NCI-H82 (cell line): ENCODE measurements around the gene GC.
"Not testable (repeated sequence)": the region's sequence is repeated elsewhere in the genome, so short reads cannot be mapped to it uniquely, and the experiment has no call there.

Experiments used
- DNase-seq: peaks from one replicate; lab custom pipeline; 2025; lab: John Stamatoyannopoulos, UW

The GC gene, protein sequence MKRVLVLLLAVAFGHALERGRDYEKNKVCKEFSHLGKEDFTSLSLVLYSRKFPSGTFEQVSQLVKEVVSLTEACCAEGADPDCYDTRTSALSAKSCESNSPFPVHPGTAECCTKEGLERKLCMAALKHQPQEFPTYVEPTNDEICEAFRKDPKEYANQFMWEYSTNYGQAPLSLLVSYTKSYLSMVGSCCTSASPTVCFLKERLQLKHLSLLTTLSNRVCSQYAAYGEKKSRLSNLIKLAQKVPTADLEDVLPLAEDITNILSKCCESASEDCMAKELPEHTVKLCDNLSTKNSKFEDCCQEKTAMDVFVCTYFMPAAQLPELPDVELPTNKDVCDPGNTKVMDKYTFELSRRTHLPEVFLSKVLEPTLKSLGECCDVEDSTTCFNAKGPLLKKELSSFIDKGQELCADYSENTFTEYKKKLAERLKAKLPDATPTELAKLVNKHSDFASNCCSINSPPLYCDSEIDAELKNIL

DNA sequence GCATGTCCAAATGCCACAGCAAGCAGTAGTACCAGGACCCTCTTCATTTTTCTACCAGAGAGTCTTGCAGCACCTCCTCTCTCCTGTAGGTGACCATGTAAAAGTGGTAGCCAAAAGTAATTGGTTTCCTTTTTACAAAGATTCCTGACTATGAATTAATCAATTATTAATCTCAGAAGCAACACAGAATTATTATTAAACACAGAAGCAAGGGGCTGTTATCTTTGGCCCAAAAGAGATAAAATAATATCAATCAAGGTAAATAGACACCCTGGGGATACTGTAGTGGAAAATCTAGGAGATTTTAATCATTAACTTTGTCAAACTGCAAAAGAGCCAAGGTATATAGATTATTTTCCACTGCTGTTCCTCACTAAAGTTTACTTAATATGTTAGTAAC, at the start of gene GC:
Gene GC (minus strand): TSS at position 108 of the 400 bp plus-strand sequence. CDS start 61 bp downstream, at position 47.
- DNase-seq, result no peak

DNA sequence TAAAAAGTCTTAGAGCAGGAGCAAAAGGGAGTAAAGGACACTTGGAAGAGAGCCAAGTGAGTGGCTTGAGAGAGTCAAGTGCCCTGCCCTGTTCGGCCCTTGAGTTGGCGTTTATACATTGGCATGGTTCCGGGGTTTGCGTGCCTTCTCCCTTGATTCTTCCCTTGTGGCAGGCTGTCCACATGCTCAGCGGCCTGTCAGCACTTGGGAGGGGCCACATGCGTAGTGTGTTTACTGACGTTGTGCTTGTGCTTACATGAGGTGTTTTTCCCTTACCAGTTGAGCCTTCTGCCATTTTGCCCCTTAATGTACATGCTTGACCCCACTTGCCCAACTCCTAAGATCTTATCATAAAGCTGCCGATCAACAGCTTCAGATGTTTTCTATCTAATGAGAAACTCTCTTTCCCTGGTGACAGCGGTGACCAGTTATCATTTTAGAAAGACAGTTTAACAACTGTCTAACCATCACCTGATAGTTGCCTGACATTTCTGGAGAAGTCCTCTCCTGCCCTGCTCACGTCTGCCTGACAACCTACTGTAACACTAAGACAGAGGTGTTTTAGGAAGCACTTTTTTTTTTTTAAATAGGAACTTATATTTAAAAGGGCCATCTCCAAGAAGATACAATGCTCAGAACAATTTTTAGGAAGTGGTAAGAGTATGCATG, 49.5 kb upstream of the GC start:
- no peak for DNase-seq

DNA sequence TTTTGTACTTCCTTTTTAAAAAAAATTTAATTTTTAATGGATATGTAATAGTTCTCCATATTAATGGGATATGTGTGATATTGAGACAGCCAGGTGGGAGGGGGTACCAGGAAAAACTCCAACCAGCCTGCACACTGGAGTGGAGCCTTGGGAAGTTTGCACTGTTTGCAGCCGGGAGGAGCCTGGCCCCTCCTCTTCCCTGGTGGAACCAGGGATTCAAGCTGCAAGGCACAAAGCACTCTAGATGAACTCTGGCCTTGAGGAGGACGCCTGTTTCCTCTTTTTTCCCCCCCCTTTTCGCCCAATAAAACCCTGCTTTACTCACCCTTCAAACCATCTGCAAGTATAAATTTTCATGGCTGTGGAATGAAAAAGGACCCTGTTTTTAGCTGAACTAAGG, 48.2 kb upstream of the GC start:
- DNase-seq, result no peak

DNA sequence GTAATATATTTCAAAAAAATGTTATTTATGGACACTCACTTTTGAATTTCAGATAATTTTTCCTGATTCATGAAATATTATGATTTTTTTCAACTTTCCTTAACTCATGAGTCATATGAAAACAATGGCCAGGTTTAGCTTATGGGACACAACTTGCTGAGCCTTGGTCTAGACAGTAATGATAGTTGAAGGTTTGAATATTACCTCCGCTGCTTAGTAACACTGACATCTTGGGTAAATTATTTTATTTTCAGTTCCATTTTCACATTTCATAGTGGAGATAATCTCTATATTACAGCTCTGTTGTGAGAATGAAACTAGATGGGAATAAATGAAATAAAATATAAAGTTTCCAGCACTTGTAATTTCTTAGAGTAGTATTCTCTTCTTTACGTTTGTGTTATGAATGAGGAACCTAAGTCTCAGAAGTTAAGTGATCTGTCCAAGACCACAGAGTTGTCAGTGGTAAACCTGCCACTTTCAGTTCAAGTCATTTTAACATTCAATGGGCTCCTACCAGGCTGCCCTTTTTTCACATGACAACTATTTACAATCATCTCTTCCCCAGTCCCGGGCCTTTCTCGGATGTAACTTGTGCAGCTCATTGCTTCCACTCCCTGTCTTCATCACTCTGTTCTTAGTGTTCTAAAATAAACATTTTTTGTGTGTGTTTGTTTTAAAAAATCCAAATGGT, 46.8 kb upstream of the GC start:
- DNase-seq, result no peak

DNA sequence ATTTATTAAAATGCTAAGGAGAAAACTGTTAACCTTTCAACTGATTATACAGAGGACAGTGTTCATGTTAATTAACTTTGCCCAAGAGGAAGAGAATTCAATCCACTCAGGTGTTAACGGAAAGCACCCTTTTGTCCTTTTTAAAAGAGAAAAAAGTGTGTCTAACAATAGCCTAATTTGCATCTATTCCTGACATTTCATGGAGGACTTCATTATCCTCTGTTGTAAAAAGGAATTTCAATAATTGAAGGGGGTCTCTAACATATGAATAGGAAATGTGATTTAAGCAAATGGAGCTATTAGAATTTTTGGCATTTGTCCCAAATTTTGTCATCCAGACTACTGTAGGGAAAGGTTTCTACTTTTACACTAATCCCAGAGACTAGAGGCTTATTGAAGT, 44.6 kb upstream of the GC start:
- DNase-seq, result no peak

DNA sequence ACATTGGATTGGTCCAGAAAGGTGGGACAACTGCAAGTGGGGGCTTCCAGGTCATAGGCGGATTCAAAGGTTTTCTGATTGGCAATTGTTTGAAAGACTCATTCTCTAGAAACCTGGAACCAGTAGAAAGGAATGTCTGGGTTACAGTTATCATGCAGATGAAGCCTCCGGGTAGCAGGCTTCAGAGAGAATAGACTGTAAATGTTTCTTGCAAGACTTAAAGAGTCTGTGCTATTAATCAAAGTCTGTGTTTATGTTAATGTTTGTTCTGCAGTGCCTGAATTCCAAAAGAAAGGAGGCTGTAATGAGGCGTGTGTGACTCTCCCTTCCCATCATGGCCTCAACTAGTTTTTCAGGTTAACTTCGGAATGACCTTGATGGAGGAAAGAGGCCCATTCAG, 43.9 kb upstream of the GC start:
- DNase-seq, result no peak

DNA sequence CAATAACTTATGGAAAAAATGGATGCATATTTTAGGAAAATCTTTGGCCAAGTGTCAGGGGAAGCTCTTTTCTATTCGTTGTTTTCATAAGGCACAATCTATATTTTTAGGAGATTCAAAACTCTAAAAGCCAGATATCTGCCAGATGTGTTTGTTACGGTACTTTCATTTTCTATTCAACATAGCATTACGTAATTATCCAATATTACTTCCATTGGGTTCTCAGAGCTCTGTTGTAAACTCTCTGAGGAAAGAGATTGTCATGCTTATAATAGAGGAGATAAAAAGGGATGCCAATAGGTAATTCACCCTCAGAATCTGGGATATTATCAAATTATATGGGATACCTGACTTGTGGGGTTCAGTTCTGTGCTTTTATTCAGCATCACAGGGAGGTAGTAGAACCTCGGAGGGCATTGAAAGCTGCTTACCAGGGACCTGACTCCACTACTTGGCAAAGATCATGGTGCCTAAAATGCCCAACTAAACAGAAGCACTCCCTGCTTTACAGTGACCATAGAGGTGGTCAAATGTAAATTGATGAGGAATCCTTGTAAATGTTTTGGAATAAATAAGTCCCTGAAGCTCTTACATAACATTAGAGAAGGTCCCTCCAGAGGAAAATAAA, 32.9 kb upstream of the GC start:
- DNase-seq, result no peak

DNA sequence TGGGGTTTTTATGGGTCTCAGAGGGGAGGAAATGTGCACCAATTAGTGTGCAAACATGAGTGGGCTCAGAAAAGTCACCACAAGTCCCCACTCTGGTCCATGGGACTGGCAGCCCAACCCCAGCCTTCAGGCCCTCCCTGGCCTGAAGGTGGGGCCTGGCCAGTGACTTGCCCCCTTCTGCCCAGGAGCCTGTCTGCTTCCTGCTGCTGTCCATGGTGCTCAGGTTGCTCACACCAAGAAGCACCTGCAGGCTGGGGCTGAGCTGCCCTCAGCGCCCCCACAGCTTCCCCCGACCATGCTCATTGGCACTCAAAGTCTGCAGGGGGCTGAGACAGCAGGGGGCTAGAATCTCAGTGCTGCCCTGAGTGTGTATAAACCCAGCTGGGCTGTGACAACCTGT, 30.6 kb upstream of the GC start:
- no peak for DNase-seq

DNA sequence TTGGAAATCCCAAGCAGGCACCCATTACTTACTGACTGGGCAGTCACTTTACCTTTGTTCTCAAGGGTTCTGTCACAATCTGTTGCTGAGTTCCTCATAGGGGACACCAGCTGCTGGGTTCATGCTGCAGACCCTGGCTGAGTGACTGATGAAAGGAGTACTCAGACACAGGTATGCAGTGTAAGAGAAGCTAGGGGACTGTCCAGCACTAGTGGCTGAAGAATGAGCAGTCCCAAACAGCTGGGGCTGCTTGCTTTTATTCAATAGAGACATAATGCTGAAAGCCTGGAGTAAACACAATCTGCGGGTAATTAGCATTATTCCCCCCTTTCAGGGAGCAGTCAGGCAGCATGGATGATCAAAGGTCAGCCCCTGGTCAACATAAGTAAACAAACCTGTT, 25.9 kb upstream of the GC start:
- DNase-seq, result not testable (repeated sequence)

DNA sequence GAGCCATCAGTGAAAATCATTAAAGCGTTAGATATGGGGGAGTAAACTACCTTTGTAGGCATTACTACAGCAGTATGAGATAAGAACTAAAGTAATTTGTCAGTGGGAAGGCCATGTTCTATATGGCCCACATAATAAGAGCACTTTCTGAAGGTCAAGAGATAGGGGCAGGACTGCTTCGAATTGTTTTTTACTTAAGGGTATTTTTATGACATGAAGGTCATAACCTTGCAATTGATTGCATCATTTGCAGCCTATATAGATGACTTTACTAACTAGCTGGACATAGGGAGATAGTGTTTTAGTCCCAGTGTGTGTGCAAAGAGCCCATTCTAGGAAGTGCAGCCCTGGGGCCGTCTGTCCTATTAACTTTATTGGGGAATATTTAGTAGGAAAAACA, 23.6 kb upstream of the GC start:
- DNase-seq, result no peak

DNA sequence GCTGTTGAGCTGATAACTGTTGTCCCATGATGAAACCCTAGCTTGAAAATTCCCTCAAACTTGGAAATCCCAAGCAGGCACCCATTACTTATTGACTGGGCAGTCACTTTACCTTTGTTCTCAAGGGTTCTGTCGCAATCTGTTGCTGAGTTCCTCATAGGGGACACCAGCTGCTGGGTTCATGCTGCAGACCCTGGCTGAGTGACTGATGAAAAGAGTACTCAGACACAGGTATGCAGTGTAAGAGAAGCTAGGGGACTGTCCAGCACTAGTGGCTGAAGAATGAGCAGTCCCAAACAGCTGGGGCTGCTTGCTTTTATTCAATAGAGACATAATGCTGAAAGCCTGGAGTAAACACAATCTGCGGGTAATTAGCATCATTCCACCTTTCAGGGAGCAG, 21.4 kb upstream of the GC start:
- not testable (repeated sequence) for DNase-seq

DNA sequence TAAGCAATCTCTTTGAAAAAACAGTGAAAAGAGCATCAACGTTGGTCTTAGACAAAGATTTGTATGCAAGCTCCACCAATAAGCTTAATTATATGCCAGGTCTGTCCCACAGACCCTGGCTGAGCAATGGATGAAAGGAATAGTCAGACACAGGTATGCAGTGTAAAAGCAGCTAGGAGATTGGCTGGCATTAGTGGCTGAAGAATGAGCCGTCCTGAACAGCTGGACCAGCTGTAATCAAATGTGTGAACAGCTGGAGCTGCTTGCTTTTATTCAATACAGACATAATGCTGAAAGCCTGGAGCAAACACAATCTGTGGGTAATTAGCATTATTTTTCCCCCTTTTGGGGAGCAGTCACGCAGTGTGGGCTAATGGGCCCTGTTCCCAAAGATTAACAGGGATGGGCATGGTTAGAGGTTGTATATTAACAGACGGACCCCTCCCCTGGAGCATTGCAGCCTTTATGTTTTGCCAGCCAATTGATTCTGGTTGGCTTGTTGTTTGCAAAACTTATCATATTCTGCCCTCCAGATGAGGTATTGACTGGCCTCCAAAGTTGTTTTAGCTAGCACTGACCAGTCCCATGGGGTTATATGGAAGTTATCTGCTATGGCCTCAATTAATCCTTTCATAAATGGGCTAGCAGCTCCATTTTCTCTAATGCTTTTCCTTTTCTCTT, 20.3 kb upstream of the GC start:
- not testable (repeated sequence) for DNase-seq

DNA sequence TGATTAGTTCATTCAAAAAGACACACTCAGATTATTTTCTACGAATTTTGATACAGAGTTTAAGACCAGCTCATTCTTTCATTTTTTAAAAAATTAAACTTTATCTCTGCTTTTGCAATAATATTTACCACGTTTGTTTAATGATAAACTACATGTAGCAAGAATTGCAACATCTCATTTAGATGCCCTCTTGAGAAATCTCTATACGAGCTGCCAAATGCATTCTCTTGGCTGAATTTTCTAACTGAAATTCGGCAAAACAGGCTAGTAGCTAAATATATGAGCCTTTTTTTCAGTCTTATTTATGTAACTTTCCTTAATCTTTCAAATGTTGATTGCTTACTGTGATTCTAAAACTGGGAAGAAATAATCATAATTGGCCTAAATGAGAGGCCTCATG, 2.1 kb upstream of the GC start:
- DNase-seq, result no peak

DNA sequence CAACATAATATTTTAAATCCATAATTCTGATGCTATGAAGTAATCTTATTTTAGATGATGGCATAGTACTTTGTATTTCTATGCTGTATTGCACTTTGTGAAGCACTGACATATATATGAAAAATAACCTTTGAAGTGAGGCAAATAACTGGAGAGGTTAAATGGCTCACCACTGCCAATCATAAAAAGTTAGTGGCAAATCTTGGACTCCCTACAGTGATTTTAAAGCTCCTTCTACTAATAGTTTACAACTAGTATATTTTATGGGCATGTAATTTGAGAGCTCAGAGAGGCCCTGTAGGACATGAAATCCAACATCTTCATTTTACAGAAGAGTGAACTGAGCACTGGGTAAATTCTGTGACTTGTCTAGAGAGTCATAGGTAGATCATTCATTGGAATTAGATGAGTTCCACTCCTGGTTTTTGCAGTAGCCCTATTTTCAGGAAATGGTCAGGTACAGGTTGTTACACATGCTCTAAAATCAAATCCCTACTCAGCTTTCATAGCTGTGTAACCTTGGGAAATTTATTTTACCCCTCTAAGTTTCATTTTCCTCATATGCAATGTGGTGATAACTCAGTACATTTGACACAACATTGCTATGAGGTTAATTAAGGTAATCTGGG, 804 bp upstream of the GC start:
- no peak for DNase-seq

DNA sequence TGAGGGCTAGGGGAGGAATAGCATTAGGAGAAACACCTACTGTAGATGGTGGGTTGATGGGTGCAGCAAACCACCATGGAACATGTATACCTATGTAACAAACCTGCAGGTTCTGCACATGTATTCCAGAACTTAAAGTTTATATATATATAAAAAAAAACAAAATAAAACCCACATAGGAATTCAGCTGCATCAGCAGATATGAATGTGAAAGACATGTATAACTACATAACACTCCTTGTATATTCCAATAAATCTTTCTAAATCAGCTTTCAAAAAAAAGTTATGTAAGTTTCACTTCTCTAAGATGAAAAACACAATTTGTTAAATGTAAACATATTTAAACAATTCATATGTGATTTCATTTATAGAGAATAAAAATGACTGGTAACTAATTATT, 6.0 kb downstream of the GC start:
- DNase-seq, result no peak

DNA sequence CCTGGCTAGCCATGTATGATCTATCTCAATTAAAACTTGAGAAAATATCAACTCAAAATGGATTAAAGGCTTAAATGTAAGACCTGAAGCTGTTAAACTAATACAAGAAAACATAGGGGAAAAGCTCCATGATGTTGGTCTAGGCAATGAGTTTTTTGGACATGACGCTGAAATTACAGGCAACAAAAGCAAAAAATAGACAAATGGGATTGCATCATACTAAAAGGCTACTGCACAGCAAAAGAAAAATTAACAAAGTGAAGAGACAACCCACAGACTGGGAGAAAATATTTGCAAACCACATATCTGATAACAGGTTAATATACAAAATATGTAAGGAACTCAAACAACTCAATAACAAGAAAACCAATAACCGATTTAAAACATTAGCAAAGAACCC, 8.4 kb downstream of the GC start:
- DNase-seq, result no peak

DNA sequence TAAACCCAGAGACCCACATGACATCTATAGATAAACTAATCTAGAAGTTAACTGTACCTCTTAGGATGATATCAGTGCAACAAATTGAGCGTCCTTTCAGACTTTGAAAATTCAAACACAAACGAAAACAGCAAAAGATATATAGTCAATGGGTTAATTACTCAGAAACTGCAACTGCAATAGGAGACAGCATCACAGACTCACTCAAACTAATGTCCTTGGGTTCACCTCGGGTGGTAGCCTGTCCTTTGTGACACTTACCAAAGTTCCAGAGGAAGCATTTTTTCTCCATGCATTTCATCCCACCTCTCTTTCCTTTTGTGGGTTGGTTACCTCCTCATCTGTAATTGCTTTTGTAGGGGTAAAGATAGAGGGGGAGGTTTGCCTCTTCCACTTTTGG, 9.7 kb downstream of the GC start:
- DNase-seq, result no peak

DNA sequence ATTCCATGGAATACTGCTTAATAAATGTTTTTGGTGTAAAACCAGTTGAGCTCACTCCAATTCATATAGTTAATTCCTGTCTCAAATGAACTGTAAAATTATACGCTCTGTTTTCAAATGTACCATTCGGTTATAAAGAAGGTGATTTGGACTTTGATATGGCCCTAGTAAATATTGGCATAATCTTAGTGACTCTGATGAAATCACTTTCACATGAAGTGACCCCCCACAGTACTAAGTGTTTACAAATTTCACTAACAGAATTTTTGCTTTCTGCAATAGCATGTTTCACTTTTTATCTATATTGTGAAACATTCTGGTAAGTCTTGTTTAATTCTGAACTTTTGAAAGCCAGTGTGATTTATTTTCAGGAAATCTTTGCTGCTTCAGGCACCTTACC, 10.9 kb downstream of the GC start:
- DNase-seq, result no peak

DNA sequence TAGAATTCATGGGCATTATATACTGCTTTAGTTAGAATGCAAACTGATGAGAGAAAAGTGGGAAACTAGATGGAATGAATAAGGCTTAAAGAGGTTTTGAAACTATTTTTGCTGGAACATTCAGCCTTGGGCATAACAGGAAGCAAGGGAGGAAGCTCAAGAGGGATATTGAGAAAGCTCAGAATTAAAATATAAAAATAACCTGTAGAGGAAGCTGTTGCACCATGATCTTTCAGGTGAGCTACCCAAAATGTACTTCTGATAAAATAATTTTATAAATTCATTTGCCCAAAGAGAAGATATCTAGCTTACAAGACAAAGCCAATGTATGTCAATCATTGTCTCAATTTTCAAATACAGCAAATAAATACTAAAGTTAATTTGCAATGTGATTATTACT, 11.3 kb downstream of the GC start:
- DNase-seq, result no peak

DNA sequence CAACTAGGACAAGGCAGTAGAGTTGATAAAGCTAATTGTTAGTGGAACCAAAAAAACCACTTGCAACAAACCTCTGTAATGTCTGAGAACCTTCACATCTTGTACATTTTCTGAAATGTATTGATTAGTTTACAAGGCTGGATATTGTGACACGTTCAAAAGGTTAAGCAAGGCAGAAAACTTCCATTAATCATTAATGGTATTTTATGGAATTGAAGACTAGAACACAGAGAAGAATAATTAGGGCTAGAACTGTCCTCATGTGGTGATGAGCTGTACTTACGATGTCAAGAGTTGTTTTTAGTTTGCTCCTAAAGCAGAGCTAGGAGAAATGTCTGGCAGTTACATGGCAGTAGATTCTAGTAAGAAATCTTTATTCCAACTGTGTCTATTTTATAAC, 12.3 kb downstream of the GC start:
- no peak for DNase-seq

DNA sequence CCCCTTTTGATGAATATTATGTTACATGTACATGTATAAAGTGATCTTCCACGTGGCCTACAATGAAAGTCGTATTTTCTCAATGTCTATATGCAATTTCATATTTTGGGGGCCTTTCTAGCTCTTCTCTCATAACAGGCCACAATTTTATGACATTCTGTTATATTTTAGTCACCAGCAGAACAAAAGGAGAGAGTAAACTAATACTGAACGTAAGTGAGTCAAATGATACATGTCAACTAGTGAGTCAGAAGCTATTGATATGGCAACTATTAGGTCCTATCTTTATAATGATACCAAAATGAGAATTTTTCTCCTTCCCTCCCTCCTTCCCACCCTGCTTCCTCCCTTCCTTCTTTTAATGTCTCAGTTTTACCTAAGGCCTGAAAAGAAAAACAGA, 14.4 kb downstream of the GC start:
- no peak for DNase-seq

DNA sequence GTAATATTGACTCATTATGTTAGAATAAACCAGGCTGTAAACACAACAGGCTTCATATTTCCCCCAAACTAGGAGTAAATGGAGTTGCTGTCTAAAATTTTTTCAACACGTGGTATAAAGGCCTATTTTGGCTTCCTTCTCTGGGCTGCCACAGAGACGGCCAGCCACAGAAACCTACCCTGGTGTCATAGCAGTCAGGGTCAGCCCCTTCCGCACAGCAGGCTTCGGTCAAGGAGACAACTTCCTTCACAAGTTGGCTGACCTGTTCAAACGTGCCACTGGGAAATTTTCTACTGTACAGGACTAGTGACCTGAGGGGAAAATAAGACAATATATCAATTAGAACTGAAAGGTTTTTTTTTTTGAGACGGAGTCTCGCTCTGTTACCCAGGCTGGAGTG, 15.8 kb downstream of the GC start:
- no peak for DNase-seq
